HG03135 (cell line): Measurements from ENCODE around the gene MYL9.

Experiments
- ATAC-seq: cut with Tn5 transposase; IDR thresholded peaks from one replicate; pipeline ENCODE4 v1.9.1; 2021; ENCODE audit warnings: mild to moderate bottlenecking, moderate library complexity; ENCODE audit not compliant: unreplicated experiment

The MYL9 gene

GRCh38 chr20:36525620-36526365, 15.5 kb upstream of the MYL9 start:
- no peak for ATAC-seq

- no peak for ATAC-seq
Observed at GRCh38 chr20:36526521-36527011, 14.8 kb upstream of the MYL9 start.

GRCh38 chr20:36527331-36528125, 13.8 kb upstream of the MYL9 start:
- no peak for ATAC-seq

- no peak for ATAC-seq
Observed at GRCh38 chr20:36528176-36528874, 13.0 kb upstream of the MYL9 start.

GRCh38 chr20:36528875-36529417, 12.4 kb upstream of the MYL9 start:
- ATAC-seq: no peak

GRCh38 chr20:36532388-36532787, 8.9 kb upstream of the MYL9 start:
- no peak for ATAC-seq

- no peak for ATAC-seq
Observed at GRCh38 chr20:36532822-36533221, 8.5 kb upstream of the MYL9 start.

GRCh38 chr20:36538026-36538722, 3.1 kb upstream of the MYL9 start:
- ATAC-seq: no peak

- no peak for ATAC-seq
Observed at GRCh38 chr20:36540551-36541211, 638 bp upstream of the MYL9 start.

- no peak for ATAC-seq
Observed at GRCh38 chr20:36541768-36542488, 609 bp downstream of the MYL9 start.

- ATAC-seq: no peak
Observed at GRCh38 chr20:36542516-36543183, 1.3 kb downstream of the MYL9 start.

- no peak for ATAC-seq
Observed at GRCh38 chr20:36543184-36544133, 2.1 kb downstream of the MYL9 start.

GRCh38 chr20:36544134-36545018, 3.1 kb downstream of the MYL9 start:
- ATAC-seq: no peak

- ATAC-seq: no peak
Observed at GRCh38 chr20:36546111-36546736, 4.9 kb downstream of the MYL9 start.

GRCh38 chr20:36547186-36548005, 6.1 kb downstream of the MYL9 start:
- ATAC-seq: no peak

GRCh38 chr20:36548006-36548315, 6.6 kb downstream of the MYL9 start:
- no peak for ATAC-seq
